Heart left ventricle (tissue), 13 donors: ENCODE measurements around the gene OBP2A.

Source experiments
- POLR2A ChIP-seq, 2 donors: fragments of 450-650 bp; IDR thresholded peaks; one replicate each; pipeline ENCODE4 v1.6.1; 2017; ENCODE audit warnings: antibody characterized with exemption in 2 of 2, mild to moderate bottlenecking in 2 of 2, moderate library complexity in 2 of 2
- TF ChIP-seq, protein P1 (sequence below), 12 donors: fragments of 200-600 bp; sonication (generic) in 4 of 12; IDR thresholded peaks; one replicate each; pipeline versions ENCODE4 v1.5.0 to v1.8.0; 2018 to 2022; ENCODE audit warnings: antibody characterized with exemption in 12 of 12, mild to moderate bottlenecking in 5 of 12
- donor health status: ischemic (EF 13 %, LVEDD 7.1; RV severe dilation, severe dysfunction).
- donor health status: DM: no; HTN: yes; CAD: no.
- donor health status: DM: no; HTN: no; CAD: no.
- donor health status: ischemic (EF 25% LVEDD 6.9; RV normal size, moderate dysfunction).
- donor health status: ischemic (EF 25% LVEDD 5.7; RV mildly dilated, moderate dysfunction).
- donor health status: ischemic (EF 35%, LVEDD 5.7; RV mildly dilated, moderate dysfunction).
- donor health status: nonischemic (EF 11% LVEDD 7.7; RV severe dilation, severe dysfunction).
- donor health status: DM: yes; HTN: yes; CAD: no.
- donor health status: PGD.
- donor health status: ischemic (EF 29% LVEDD 5.4; RV normal size, mild dysfunction).
- donor health status: nonischemic (EF 23%, LVEDD 6.1; RV moderate dilation, normal function).

DNA sequence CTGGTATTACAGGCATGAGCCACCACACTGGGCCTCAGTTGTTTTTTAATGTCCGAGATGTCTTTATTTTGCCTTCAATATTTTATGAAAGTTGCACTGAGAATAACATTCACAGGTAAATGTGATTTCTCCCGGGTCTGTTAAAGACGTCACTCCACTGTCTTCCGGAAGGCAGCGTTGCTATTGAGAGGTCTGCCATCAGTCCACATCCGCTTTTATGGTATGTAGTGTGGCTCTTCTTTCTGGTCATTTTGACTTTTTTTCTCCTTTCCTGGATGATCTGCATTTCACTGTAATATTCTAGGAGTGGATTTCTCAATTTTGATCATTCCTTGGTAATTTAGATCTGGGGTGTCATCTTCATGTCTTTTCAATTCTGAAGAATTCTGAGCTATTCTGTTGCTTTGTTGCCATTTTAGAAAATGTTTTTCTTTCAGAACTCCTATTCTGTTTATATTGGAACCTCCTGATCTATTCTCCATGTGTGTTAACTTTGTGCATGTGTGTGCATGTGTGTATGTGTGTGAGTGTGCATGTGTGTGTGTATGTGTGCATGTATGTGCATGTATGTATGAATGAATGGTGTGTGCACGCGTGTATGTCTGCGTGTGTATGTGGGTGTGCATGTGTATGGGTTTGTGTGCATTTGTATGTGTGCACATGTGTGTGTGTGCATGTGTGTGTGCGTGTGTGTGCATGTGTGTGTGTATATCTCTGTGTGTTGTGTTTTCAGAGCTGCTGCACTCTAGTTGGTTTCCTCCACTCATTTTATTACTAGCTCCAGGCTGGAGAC lies 26.6 kb upstream of the OBP2A start:
- no peak for TF ChIP-seq POLR2A (IDR thresholded peaks at IDR 0.05)
- TF ChIP-seq, protein P1, sequence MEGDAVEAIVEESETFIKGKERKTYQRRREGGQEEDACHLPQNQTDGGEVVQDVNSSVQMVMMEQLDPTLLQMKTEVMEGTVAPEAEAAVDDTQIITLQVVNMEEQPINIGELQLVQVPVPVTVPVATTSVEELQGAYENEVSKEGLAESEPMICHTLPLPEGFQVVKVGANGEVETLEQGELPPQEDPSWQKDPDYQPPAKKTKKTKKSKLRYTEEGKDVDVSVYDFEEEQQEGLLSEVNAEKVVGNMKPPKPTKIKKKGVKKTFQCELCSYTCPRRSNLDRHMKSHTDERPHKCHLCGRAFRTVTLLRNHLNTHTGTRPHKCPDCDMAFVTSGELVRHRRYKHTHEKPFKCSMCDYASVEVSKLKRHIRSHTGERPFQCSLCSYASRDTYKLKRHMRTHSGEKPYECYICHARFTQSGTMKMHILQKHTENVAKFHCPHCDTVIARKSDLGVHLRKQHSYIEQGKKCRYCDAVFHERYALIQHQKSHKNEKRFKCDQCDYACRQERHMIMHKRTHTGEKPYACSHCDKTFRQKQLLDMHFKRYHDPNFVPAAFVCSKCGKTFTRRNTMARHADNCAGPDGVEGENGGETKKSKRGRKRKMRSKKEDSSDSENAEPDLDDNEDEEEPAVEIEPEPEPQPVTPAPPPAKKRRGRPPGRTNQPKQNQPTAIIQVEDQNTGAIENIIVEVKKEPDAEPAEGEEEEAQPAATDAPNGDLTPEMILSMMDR (IDR thresholded peaks at IDR 0.05), result no peak
